GM19238 (cell line): ENCODE measurements around the gene RUBCN.
"Not testable (repeated sequence)": the region's sequence is repeated elsewhere in the genome, so short reads cannot be mapped to it uniquely, and the experiment has no call there.

Source experiments
- DNase-seq: peaks from one replicate; pipeline ENCODE4 v3.0.0; 2011; ENCODE audit warnings: low spot score; ENCODE audit not compliant: insufficient read length

Gene RUBCN

GRCh38 chr3:197659144-197659543, 77.6 kb downstream of the RUBCN start:
- DNase-seq, result not testable (repeated sequence)

- DNase-seq, result not testable (repeated sequence)
Measured at GRCh38 chr3:197658706-197659105, 78.0 kb downstream of the RUBCN start.

GRCh38 chr3:197657541-197658292, 79.0 kb downstream of the RUBCN start:
- not testable (repeated sequence) for DNase-seq

GRCh38 chr3:197656960-197657359, 79.7 kb downstream of the RUBCN start:
- DNase-seq, result not testable (repeated sequence)

- not testable (repeated sequence) for DNase-seq
Measured at GRCh38 chr3:197656129-197656528, 80.6 kb downstream of the RUBCN start.

GRCh38 chr3:197654998-197655330, 81.7 kb downstream of the RUBCN start:
- not testable (repeated sequence) for DNase-seq

- not testable (repeated sequence) for DNase-seq
Measured at GRCh38 chr3:197654090-197654997, 82.4 kb downstream of the RUBCN start.

- DNase-seq, result not testable (repeated sequence)
Measured at GRCh38 chr3:197652860-197653259, 83.8 kb downstream of the RUBCN start.

GRCh38 chr3:197647649-197648048, 89.1 kb downstream of the RUBCN start:
- not testable (repeated sequence) for DNase-seq

GRCh38 chr3:197647191-197647590, 89.5 kb downstream of the RUBCN start:
- not testable (repeated sequence) for DNase-seq

- DNase-seq, result not testable (repeated sequence)
Measured at GRCh38 chr3:197646294-197646693, 90.4 kb downstream of the RUBCN start.

GRCh38 chr3:197637556-197637955, 99.1 kb downstream of the RUBCN start:
- DNase-seq, result not testable (repeated sequence)

GRCh38 chr3:197631989-197632388, 104.7 kb downstream of the RUBCN start:
- not testable (repeated sequence) for DNase-seq

- DNase-seq, result not testable (repeated sequence)
Measured at GRCh38 chr3:197630766-197631165, 105.9 kb downstream of the RUBCN start.

GRCh38 chr3:197629286-197629685, 107.4 kb downstream of the RUBCN start:
- not testable (repeated sequence) for DNase-seq

- DNase-seq, result peak; percentile 74
Measured at GRCh38 chr3:197627772-197628523, 108.8 kb downstream of the RUBCN start.

GRCh38 chr3:197627158-197627771, 109.4 kb downstream of the RUBCN start:
- DNase-seq, result not testable (repeated sequence)

- DNase-seq, result not testable (repeated sequence)
Measured at GRCh38 chr3:197626404-197627157, 110.1 kb downstream of the RUBCN start.

- not testable (repeated sequence) for DNase-seq
Measured at GRCh38 chr3:197621478-197621877, 115.2 kb downstream of the RUBCN start.
